Measurements from ENCODE around the gene CD79B. TPM values are rescaled to one million over a fixed set of nuclear protein-coding genes. Genes with fewer than 3 reads are reported as not detected.
"Not testable (repeated sequence)": the region's sequence is repeated elsewhere in the genome, so short reads cannot be mapped to it uniquely, and the experiment has no call there.

Gene CD79B
- total and polyA plus RNA-seq, 2 experiments from 2014 or later = not detected

DNA sequence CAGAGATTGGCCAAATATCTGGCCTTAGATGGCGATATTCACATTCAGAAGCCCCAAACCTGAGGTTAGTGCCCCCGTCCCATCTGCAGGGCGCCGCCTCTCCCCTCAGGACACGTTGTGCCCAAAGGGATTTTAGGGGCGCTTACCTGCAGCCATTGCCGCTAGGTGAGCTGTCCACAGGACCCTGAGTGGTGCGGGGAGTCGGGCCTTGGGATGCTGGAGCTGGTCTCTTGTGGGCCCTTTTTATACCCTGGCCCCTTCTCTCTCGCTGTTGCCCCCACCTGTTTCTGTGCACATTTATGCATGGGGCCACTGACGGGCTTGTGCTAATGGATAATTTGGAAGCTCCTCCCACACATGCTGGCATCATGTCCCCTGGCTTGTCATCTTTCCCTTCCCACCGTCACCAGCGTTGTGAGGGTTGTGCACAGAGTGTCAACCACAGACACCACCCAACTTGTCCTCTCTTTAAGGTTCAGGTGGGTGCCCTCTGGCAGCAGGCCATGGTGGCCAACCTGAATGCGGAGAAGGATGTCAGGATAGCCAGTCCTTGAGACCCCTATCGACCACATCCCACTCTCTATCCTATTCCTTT lies 21.0 kb downstream of the CD79B start, which contains the start of gene CSHL1:
TSS of gene CSHL1 (minus strand) at position 218 of the 595 bp plus-strand sequence. CDS start at position 156, 62 bp downstream.
- Histone ChIP-seq H3K27me3 (replicated peaks; ENCODE audit: insufficient read depth) (peaks cover 27% of the 10 kb centered on the region), H3K27ac (no peak within 1 kb of the TSS), H2AFZ (no peak within 1 kb of the TSS), H3K9ac (no peak within 1 kb of the TSS), H3K9me3 (ENCODE audit: low read depth) (no peaks in the 10 kb centered on the region), H3K9me2 (ENCODE audit: insufficient read depth) (no peaks in the 10 kb centered on the region), H3K4me1 (ENCODE audit: insufficient read depth) (no peaks in the 10 kb centered on the region), H3K79me2 (ENCODE audit: insufficient read depth) (no peaks in the 10 kb centered on the region), H3K36me3 (ENCODE audit: low read depth) (no peaks in the 10 kb centered on the region), H4K20me1 (ENCODE audit: insufficient read depth) (no peaks in the 10 kb centered on the region), H3K4me3 (no peak within 1 kb of the TSS), H3K4me2 (ENCODE audit: unreplicated experiment) (no peak within 1 kb of the TSS), H3F3A (ENCODE audit: insufficient read depth) (no peaks in the 10 kb centered on the region)
- TF ChIP-seq EZH2phosphoT487 (IDR thresholded peaks at IDR 0.05; ENCODE audit: insufficient read depth, low read depth) (no peak), EZH2 (IDR thresholded peaks at IDR 0.05; ENCODE audit: insufficient read depth, poor library complexity, severe bottlenecking) (no peak)
- no peak for DNase-seq
- in situ Hi-C loops (cut with MboI) = loop anchor here (25.0 kb wide), 1 partner anchor 376 kb away; no protein-coding TSS in a partner anchor
- 40 to 41% methylated on average over 14 to 15 of the region's 15 CpGs for WGBS, 2 experiments (ENCODE audit: low coverage in 1 of 2, low lambda C conversion rate in 2 of 2, missing lambda C conversion rate in 2 of 2)

DNA sequence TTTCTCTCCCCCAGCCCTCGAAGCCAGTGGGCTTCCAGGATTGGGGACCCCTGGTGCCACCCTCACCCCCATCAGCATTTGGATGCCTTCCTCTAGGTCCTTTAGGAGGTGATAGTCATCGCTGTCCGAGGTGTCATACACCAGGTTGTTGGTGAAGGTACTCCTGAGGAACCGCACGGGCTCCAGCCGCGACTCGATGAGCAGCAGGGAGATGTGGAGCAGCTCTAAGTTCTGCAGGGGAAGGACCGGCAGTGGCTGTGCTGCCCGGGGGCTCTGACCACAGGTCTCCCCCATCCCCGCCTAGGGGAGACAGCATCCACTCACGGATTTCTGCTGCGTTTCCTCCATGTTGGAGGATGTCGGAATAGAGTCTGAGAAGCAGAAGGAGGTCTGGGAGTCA lies 22.0 kb downstream of the CD79B start:
- WGBS, 2 experiments (ENCODE audit: low coverage in 1 of 2, low lambda C conversion rate in 2 of 2, missing lambda C conversion rate in 2 of 2) = 82% methylated on average over 13 to 14 of the region's 14 CpGs
- no peaks in the 10 kb centered on the region for H3K79me2 ChIP-seq (ENCODE audit: insufficient read depth)
- H3K36me3 ChIP-seq (ENCODE audit: low read depth) = no peaks in the 10 kb centered on the region
- H3K4me1 ChIP-seq (ENCODE audit: insufficient read depth) = no peaks in the 10 kb centered on the region
- no peak for DNase-seq
- H3F3A ChIP-seq (ENCODE audit: insufficient read depth) = no peaks in the 10 kb centered on the region
- no peak overlapping the region for H3K27ac ChIP-seq
- H3K27me3 ChIP-seq (replicated peaks; ENCODE audit: insufficient read depth) = peaks cover 26% of the 10 kb centered on the region
- TF ChIP-seq EZH2 (IDR thresholded peaks at IDR 0.05; ENCODE audit: insufficient read depth, poor library complexity, severe bottlenecking) = no peak
- TF ChIP-seq EZH2phosphoT487 (IDR thresholded peaks at IDR 0.05; ENCODE audit: insufficient read depth, low read depth) = no peak
- H3K9ac ChIP-seq = no peak overlapping the region
- H4K20me1 ChIP-seq (ENCODE audit: insufficient read depth) = no peaks in the 10 kb centered on the region
- no peak overlapping the region for H3K4me3 ChIP-seq
- in situ Hi-C loops (cut with MboI) = loop anchor here (25.0 kb wide), 1 partner anchor 377 kb away; no protein-coding TSS in a partner anchor
- H3K9me2 ChIP-seq (ENCODE audit: insufficient read depth) = no peaks in the 10 kb centered on the region
- H2AFZ ChIP-seq = no peak overlapping the region
- no peak overlapping the region for H3K4me2 ChIP-seq (ENCODE audit: unreplicated experiment)
- no peaks in the 10 kb centered on the region for H3K9me3 ChIP-seq (ENCODE audit: low read depth)

DNA sequence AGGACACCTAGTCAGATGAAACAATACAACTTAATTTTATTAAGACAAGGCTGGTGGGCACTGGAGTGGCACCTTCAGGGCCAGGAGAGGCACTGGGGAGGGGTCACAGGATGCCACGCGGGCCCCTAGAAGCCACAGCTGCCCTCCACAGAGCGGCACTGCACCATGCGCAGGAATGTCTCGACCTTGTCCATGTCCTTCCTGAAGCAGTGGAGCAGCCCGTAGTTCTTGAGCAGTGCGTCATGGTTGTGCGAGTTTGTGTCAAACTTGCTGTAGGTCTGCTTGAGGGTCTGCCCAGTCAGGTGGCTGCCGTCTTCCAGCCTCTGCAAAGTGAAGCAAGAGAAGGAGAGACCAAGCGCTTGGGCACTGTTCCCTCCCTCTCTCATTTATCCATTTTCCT lies 22.5 kb downstream of the CD79B start:
- H2AFZ ChIP-seq; H3K36me3 ChIP-seq (ENCODE audit: low read depth); H3K4me3 ChIP-seq; H3K27ac ChIP-seq; H3F3A ChIP-seq (ENCODE audit: insufficient read depth); H3K4me2 ChIP-seq (ENCODE audit: unreplicated experiment); H3K9ac ChIP-seq; H3K9me2 ChIP-seq (ENCODE audit: insufficient read depth); H3K4me1 ChIP-seq (ENCODE audit: insufficient read depth); H4K20me1 ChIP-seq (ENCODE audit: insufficient read depth); DNase-seq; H3K79me2 ChIP-seq (ENCODE audit: insufficient read depth); H3K9me3 ChIP-seq (ENCODE audit: low read depth): not testable (repeated sequence)
- 80 to 86% methylated on average over 10 of the region's 10 CpGs for WGBS, 2 experiments (ENCODE audit: low coverage in 1 of 2, low lambda C conversion rate in 2 of 2, missing lambda C conversion rate in 2 of 2)
- H3K27me3 ChIP-seq (replicated peaks; ENCODE audit: insufficient read depth) = peaks cover 24% of the 10 kb centered on the region
- in situ Hi-C loops (cut with MboI) = loop anchor here (25.0 kb wide), 1 partner anchor 378 kb away; no protein-coding TSS in a partner anchor

DNA sequence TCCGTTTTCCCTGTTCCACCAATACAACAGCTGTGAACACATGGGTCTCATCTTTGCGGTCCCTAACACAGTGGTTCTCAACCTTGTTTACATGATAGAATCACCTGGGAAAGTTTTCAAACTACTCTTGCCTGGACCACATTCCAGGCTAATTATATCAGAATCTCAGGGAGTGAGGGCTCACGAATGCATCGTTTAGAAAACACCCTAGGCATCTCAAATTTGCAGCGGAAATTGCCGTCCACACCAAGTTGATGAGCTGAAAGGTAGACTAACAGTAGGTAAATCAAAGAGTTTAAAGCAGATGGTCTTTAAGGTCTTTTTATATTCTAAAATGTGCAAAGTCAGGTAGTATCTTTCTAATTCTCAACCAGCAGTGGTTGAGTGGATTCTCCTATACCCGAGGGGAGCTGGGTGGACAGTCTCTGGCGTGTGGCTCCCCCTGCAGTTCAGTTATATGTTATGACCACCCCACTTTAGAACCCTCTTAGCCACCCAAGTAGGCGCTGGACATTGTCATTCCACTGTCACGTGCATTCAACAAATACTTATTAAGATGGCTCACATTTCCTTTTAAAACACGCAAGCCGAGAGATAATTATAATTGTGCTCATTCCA lies 24.9 kb downstream of the CD79B start:
- H3K9me3 ChIP-seq (ENCODE audit: low read depth); H3K4me3 ChIP-seq; H4K20me1 ChIP-seq (ENCODE audit: insufficient read depth); H3K9ac ChIP-seq; H3K79me2 ChIP-seq (ENCODE audit: insufficient read depth); H3K36me3 ChIP-seq (ENCODE audit: low read depth); H3K4me2 ChIP-seq (ENCODE audit: unreplicated experiment); H3K9me2 ChIP-seq (ENCODE audit: insufficient read depth); H3F3A ChIP-seq (ENCODE audit: insufficient read depth); H3K27ac ChIP-seq; H2AFZ ChIP-seq; H3K4me1 ChIP-seq (ENCODE audit: insufficient read depth): not testable (repeated sequence)
- DNase-seq = peak; percentile 37
- in situ Hi-C loops (cut with MboI) = loop anchor here (25.0 kb wide), 1 partner anchor 380 kb away; no protein-coding TSS in a partner anchor
- WGBS, 2 experiments (ENCODE audit: low coverage in 1 of 2, low lambda C conversion rate in 2 of 2, missing lambda C conversion rate in 2 of 2) = 48 to 49% methylated on average over 12 of the region's 12 CpGs
- H3K27me3 ChIP-seq (replicated peaks; ENCODE audit: insufficient read depth) = peaks cover 23% of the 10 kb centered on the region

DNA sequence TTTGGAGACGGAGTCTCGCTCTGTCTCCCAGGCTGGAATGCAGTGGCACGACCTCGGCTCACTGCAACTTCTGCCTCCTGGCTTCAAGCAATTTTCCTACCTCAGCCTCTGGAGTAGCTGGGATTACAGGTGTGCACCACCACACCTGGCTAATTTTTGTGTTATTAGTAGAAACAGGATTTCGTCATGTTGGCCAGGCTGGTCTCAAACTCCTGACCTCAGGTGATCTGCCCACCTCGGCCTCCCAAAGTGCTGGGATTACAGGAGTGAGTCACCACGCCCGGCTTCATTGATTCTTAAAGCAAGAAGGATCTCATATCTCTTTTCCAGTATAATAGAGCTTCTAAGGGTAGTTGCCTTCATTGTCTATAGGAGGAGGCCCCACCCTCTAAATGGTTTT lies 27.3 kb downstream of the CD79B start:
- H3K4me1 ChIP-seq (ENCODE audit: insufficient read depth); H3K79me2 ChIP-seq (ENCODE audit: insufficient read depth); H3K4me3 ChIP-seq; DNase-seq; H3K27ac ChIP-seq; H2AFZ ChIP-seq; H3K9me2 ChIP-seq (ENCODE audit: insufficient read depth); H3K9me3 ChIP-seq (ENCODE audit: low read depth); H3F3A ChIP-seq (ENCODE audit: insufficient read depth); H3K9ac ChIP-seq; H3K36me3 ChIP-seq (ENCODE audit: low read depth); H4K20me1 ChIP-seq (ENCODE audit: insufficient read depth); H3K4me2 ChIP-seq (ENCODE audit: unreplicated experiment): not testable (repeated sequence)
- in situ Hi-C loops (cut with MboI) = loop anchor here (25.0 kb wide), 1 partner anchor 383 kb away; no protein-coding TSS in a partner anchor
- H3K27me3 ChIP-seq (replicated peaks; ENCODE audit: insufficient read depth) = peaks cover 13% of the 10 kb centered on the region
- WGBS, 2 experiments (ENCODE audit: low coverage in 1 of 2, low lambda C conversion rate in 2 of 2, missing lambda C conversion rate in 2 of 2) = 65 to 73% methylated on average over 8 of the region's 8 CpGs

DNA sequence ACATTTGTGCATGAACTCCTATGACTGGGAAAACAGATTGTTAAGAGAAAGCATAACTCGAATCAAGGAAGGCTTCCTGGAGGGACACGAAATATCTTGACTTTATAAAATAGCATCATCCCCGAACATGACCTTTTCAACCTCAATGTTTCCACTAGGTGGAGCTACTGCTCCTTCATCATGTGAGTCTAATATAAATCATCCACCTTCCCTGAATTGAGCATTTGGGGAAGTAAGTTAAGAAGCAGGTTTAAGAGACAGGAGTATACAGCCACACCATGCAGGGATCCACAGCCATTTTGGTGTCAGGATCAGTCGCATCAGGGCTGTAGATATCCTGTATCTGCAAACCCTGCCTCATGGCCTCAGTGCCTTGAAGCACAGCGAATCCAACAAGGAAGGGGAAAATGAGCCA lies 28.3 kb downstream of the CD79B start:
- H3K4me1 ChIP-seq (ENCODE audit: insufficient read depth); H3F3A ChIP-seq (ENCODE audit: insufficient read depth); H3K9me2 ChIP-seq (ENCODE audit: insufficient read depth); H3K27me3 ChIP-seq (replicated peaks; ENCODE audit: insufficient read depth); DNase-seq; H3K4me3 ChIP-seq; H3K79me2 ChIP-seq (ENCODE audit: insufficient read depth); H3K27ac ChIP-seq; H2AFZ ChIP-seq; H4K20me1 ChIP-seq (ENCODE audit: insufficient read depth); H3K36me3 ChIP-seq (ENCODE audit: low read depth); H3K9ac ChIP-seq; H3K4me2 ChIP-seq (ENCODE audit: unreplicated experiment); H3K9me3 ChIP-seq (ENCODE audit: low read depth): not testable (repeated sequence)
- in situ Hi-C loops (cut with MboI) = loop anchor here (25.0 kb wide), 1 partner anchor 384 kb away; no protein-coding TSS in a partner anchor
- WGBS, 2 experiments (ENCODE audit: low coverage in 1 of 2, low lambda C conversion rate in 2 of 2, missing lambda C conversion rate in 2 of 2) = 41 to 44% methylated on average over 5 of the region's 5 CpGs

DNA sequence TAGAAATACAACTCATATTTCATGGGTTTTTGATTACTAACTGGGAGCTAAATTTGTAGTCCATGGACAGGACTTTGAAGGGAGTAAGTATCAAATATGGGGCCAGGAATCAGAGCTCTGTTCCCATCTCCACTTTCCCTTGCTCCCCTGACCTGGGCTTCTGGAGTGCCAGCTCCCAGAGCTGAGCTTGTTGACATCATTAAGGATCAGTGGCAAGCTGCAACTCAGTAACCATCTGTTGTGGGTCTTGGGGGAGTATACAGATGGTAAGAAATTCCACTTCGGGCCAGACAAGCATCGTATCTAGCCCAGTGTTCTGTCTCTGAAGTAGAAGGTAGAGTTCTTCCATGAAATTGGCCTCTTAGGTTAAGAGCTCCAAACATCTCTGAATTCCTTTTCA lies 30.2 kb downstream of the CD79B start:
- H3K4me1 ChIP-seq (ENCODE audit: insufficient read depth); H3K79me2 ChIP-seq (ENCODE audit: insufficient read depth); H3K27me3 ChIP-seq (replicated peaks; ENCODE audit: insufficient read depth); H3K4me2 ChIP-seq (ENCODE audit: unreplicated experiment); H3K4me3 ChIP-seq; H4K20me1 ChIP-seq (ENCODE audit: insufficient read depth); H3K36me3 ChIP-seq (ENCODE audit: low read depth); H3K27ac ChIP-seq; H3K9me2 ChIP-seq (ENCODE audit: insufficient read depth); DNase-seq; H3K9me3 ChIP-seq (ENCODE audit: low read depth); H2AFZ ChIP-seq; H3K9ac ChIP-seq; H3F3A ChIP-seq (ENCODE audit: insufficient read depth): not testable (repeated sequence)
- 66% methylated on average over 2 of the region's 2 CpGs for WGBS, 2 experiments (ENCODE audit: low coverage in 1 of 2, low lambda C conversion rate in 2 of 2, missing lambda C conversion rate in 2 of 2)
- in situ Hi-C loops (cut with MboI) = loop anchor here (25.0 kb wide), 1 partner anchor 385 kb away; no protein-coding TSS in a partner anchor

All from GM23248 (cell line).